GM12878 (cell line): ENCODE measurements around the gene JUND. TPM values are rescaled to one million over a fixed set of nuclear protein-coding genes. Genes with fewer than 3 reads are reported as not detected.
A peak's percentile ranks its signal among the peaks of the same experiment; 100 is the strongest.

Experiments used
- ATAC-seq: fragments of 200-7000 bp; cut with Tn5 transposase; 3 replicates; pipeline ENCODE4 v1.9.1; 2020; ENCODE audit warnings: mild to moderate bottlenecking, moderate library complexity
- BruUV-seq: library from RNA; stranded (reverse); fragments of 400-500 nt; replicated peaks from 2 replicates; lab custom pipeline; 2021; lab: Mats Ljungman, UMichigan
- CTCF ChIA-PET: fragments of 300-600 bp; sonication (Branson Sonifier 250); formaldehyde crosslinking; extraction: SDS; loops from one replicate; lab custom pipeline; 2021; ENCODE audit warnings: inconsistent platforms; lab: Yijun Ruan, JAX
- POLR2A ChIA-PET: fragments of 350-600 bp; formaldehyde crosslinking; extraction: SDS; loops from one replicate; lab custom pipeline; 2021; ENCODE audit warnings: inconsistent platforms; lab: Charles Lee
- RAD21 ChIA-PET: fragments of 300-600 bp; sonication (Branson Sonifier 250); formaldehyde crosslinking; loops from one replicate; lab custom pipeline; 2023; ENCODE audit warnings: antibody characterized with exemption; ENCODE audit not compliant: unreplicated experiment; lab: Charles Lee
- SMC1A ChIA-PET: fragments of 300-600 bp; sonication (Branson Sonifier 250); formaldehyde crosslinking; loops from one replicate; lab custom pipeline; 2023; ENCODE audit not compliant: unreplicated experiment, uncharacterized antibody; lab: Charles Lee
- DNase-seq: peaks from one replicate; pipeline ENCODE4 v3.0.0-alpha.2; 2011; ENCODE audit warnings: low read depth, low spot score
- FAIRE-seq: peaks from 3 replicates; lab custom pipeline; 2011; peaks lifted over from hg19 to GRCh38; lab: Jason Lieb, UNC
- H2AFZ ChIP-seq: 2 replicates; pipeline ENCODE4 v1.6.0; 2011; ENCODE audit warnings: low read depth, low read length, control low read depth; ENCODE audit not compliant: control insufficient read depth
- H3K27ac ChIP-seq: 2 replicates; pipeline ENCODE4 v1.5.1; 2011; ENCODE audit warnings: control low read depth; ENCODE audit not compliant: control insufficient read depth, insufficient read depth
- H3K27me3 ChIP-seq, 2 experiments: replicated peaks in 1 of 2; 2 replicates each; pipeline versions ENCODE4 v1.6.0 to v1.6.1; 2011; ENCODE audit warnings: low read length in 1 of 2; ENCODE audit not compliant: control insufficient read depth in 2 of 2, insufficient read depth in 2 of 2
- H3K36me3 ChIP-seq, 2 experiments: 2 replicates each; pipeline ENCODE4 v1.5.1; 2011; ENCODE audit warnings: low read length in 1 of 2; ENCODE audit not compliant: control insufficient read depth in 2 of 2, insufficient read depth in 2 of 2
- H3K4me1 ChIP-seq: 2 replicates; pipeline ENCODE4 v1.6.1; 2011; ENCODE audit warnings: mild to moderate bottlenecking, low read length, moderate library complexity, mixed read lengths; ENCODE audit not compliant: control insufficient read depth, insufficient read depth
- H3K4me2 ChIP-seq: 2 replicates; pipeline ENCODE4 v1.6.0; 2011; ENCODE audit warnings: control low read depth; ENCODE audit not compliant: control insufficient read depth, insufficient read depth
- H3K4me3 ChIP-seq: fragments of 200-600 bp; sonication (generic); 2 replicates; pipeline ENCODE4 v1.5.1; 2016
- H3K79me2 ChIP-seq: 2 replicates; pipeline ENCODE4 v1.6.0; 2011; ENCODE audit warnings: low read length; ENCODE audit not compliant: control insufficient read depth, insufficient read depth
- H3K9ac ChIP-seq: 2 replicates; pipeline ENCODE4 v1.8.0; 2011; ENCODE audit warnings: low read length, control low read depth, mixed read lengths; ENCODE audit not compliant: control insufficient read depth, insufficient read depth
- H3K9me3 ChIP-seq: replicated peaks from 3 replicates; pipeline ENCODE4 v1.5.1; 2011; ENCODE audit warnings: mild to moderate bottlenecking, low read length; ENCODE audit not compliant: control insufficient read depth, insufficient read depth
- H4K20me1 ChIP-seq: 2 replicates; pipeline ENCODE4 v1.6.0; 2011; ENCODE audit not compliant: control insufficient read depth, insufficient read depth
- E2F8 ChIP-seq: fragments of 450-650 bp; IDR thresholded peaks from 2 replicates; pipeline ENCODE4 v1.6.1; 2018; ENCODE audit warnings: mild to moderate bottlenecking, low read depth, moderate library complexity; ENCODE audit not compliant: partially characterized antibody
- HDAC2 ChIP-seq: fragments of 200-600 bp; sonication (generic); IDR thresholded peaks from 2 replicates; pipeline ENCODE4 v1.6.1; 2017
- NFIC ChIP-seq: IDR thresholded peaks from 2 replicates; pipeline ENCODE4 v1.6.1; 2012; ENCODE audit warnings: low read depth, mild to moderate bottlenecking, inconsistent platforms, low read length, moderate library complexity
- POLR2AphosphoS2 ChIP-seq: IDR thresholded peaks from 2 replicates; pipeline ENCODE4 v1.6.1; 2011; ENCODE audit warnings: low read depth, mild to moderate bottlenecking, low read length, improper control_type of control experiment, moderate library complexity
- WGBS: methylation state at CpG from one replicate; pipeline ENCODE4 v1.1.6; 2016; ENCODE audit warnings: low lambda C conversion rate; ENCODE audit not compliant: insufficient replicate concordance, insufficient coverage; ENCODE audit errors: missing lambda C conversion rate; 5-methylcytosine and 5-hydroxymethylcytosine counted together
- in situ Hi-C: fragments of 300-500 bp; cut with MboI; formaldehyde crosslinking; loops from 9 replicates; pipeline ENCODE4 v1.14.3; 2018; ENCODE audit warnings: mixed read lengths
- intact Hi-C: fragments of 100-400 bp; cut with micrococcal nuclease; formaldehyde crosslinking; loops from one replicate; pipeline ENCODE4 v1.14.2; 2022; ENCODE audit not compliant: unreplicated experiment
- polyA plus RNA-seq, 11 experiments: library from polyadenylated mRNA; depleted of rRNA in 4 of 11; unstranded in 6 of 11; stranded (reverse) in 5 of 11; fragments of >200 nt; fragmentation: Nextera tagmentation in 4 of 11; fragmentation: Illumina TruSeq in 1 of 11; extraction: Ambion mirVana in 4 of 11; extraction: Trizol in 1 of 11; gene quantifications; 1 replicate in 1 of 11; 2 replicates in 10 of 11; pipeline versions ENCODE4 v1.2.1 to v1.2.3, GENCODE V29; 2011 to 2016; ENCODE audit warnings: inconsistent platforms in 2 of 11, missing spikeins in 2 of 11, low read depth in 1 of 11
- total RNA-seq, 4 experiments: library from RNA; depleted of rRNA in 3 of 4; stranded (reverse); fragments of >200 nt in 3 of 4; fragmentation: Illumina TruSeq in 1 of 4; extraction: Trizol in 1 of 4; gene quantifications; 2 replicates each; pipeline versions ENCODE4 v1.2.1 to v1.2.3, GENCODE V29; 2013 to 2021

Gene JUND
- total and polyA plus RNA-seq, 10 of the 15 experiments (the other 5 are each of a cell fraction or from before 2014, with no cell fraction given), result 7.4 to 164 (median 18.8) TPM

GRCh38 chr19:18308051-18308947, 26.9 kb upstream of the JUND start:
- ChIA-PET RAD21 (interaction anchor here (1.0 kb wide), 1 partner anchor 30 kb away, joined by 4 read pairs; no protein-coding TSS in a partner anchor), POLR2A (interaction anchor here (0.6 to 2.2 kb wide), 2 partner anchors 9 to 127 kb away, joined by 3 to 9 read pairs; no protein-coding TSS in a partner anchor), CTCF (interaction anchor here (0.6 to 1.0 kb wide), 2 partner anchors 14 to 29 kb away, joined by 3 read pairs; no protein-coding TSS in a partner anchor), SMC1A (interaction anchor here (1.3 kb wide), 1 partner anchor 29 kb away, joined by 3 read pairs; no protein-coding TSS in a partner anchor)
- Histone ChIP-seq H3K27ac (no peak overlapping the region), H2AFZ (no peak overlapping the region), H3K27me3 (no peaks in the 10 kb centered on the region), H3K9me3 (no peaks in the 10 kb centered on the region), H3K4me3 (no peak overlapping the region), H3K36me3 (peaks cover 3 to 30% of the 10 kb centered on the region in 2 experiments; a peak in 3 of 4 replicates), H3K4me2 (no peak overlapping the region), H3K4me1 (peaks cover 20% of the 10 kb centered on the region), H3K9ac (no peak overlapping the region), H4K20me1 (no peaks in the 10 kb centered on the region), H3K79me2 (peaks cover 18% of the 10 kb centered on the region)
- DNase-seq, result no peak
- no TSS peak for BruUV-seq
- 74% methylated on average over 20 of the region's 20 CpGs for WGBS
- no peak for ATAC-seq
- TF ChIP-seq HDAC2, result no peak
- TF ChIP-seq NFIC, result no peak
- TF ChIP-seq POLR2AphosphoS2, result 0 out of 2 replicates have a peak, but pooled peaks have one; percentile 39
- no peak for TF ChIP-seq E2F8
- no peak for FAIRE-seq
- in situ Hi-C loops (no loop called here), intact Hi-C loops (no loop called here)
